PC-9 (cell line): Measurements from ENCODE around the gene RAB11A. TPM values are rescaled to one million over a fixed set of nuclear protein-coding genes. Genes with fewer than 3 reads are reported as not detected.

Source experiments
- BruUV-seq: library from RNA; stranded (reverse); fragments of 400-500 nt; replicated peaks from 2 replicates; lab custom pipeline; 2021; lab: Mats Ljungman, UMichigan
- CTCF ChIA-PET: fragments of 300-600 bp; sonication (Branson Sonifier 250); formaldehyde crosslinking; loops from one replicate; lab custom pipeline; 2022; ENCODE audit warnings: antibody characterized with exemption; lab: Charles Lee
- POLR2A ChIA-PET: fragments of 300-600 bp; sonication (Branson Sonifier 250); formaldehyde crosslinking; loops from one replicate; lab custom pipeline; 2022; ENCODE audit warnings: antibody characterized with exemption; ENCODE audit not compliant: unreplicated experiment; lab: Charles Lee
- DNase-seq, 2 experiments: peaks; one replicate each; pipeline versions ENCODE4 v3.0.0 to v3.0.0-alpha.2; 2015 to 2022; ENCODE audit warnings: mixed read lengths in 1 of 2
- H2AFZ ChIP-seq: fragments of 200-600 bp; sonication (generic); 2 replicates; pipeline ENCODE4 v1.8.1; 2017; ENCODE audit warnings: antibody characterized with exemption
- H3F3A ChIP-seq: fragments of 200-600 bp; sonication (generic); 2 replicates; pipeline ENCODE4 v1.8.1; 2017; ENCODE audit warnings: antibody characterized with exemption, mild to moderate bottlenecking, low read depth; ENCODE audit not compliant: insufficient read depth
- H3K27ac ChIP-seq: fragments of 200-600 bp; sonication (generic); 2 replicates; pipeline ENCODE4 v1.6.1; 2016; ENCODE audit warnings: mixed run types
- H3K27me3 ChIP-seq: fragments of 200-600 bp; sonication (generic); 2 replicates; pipeline ENCODE4 v1.6.1; 2016; ENCODE audit warnings: low read depth, mixed run types; ENCODE audit not compliant: insufficient read depth
- H3K36me3 ChIP-seq: fragments of 200-600 bp; sonication (generic); 2 replicates; pipeline ENCODE4 v1.6.1; 2016; ENCODE audit warnings: low read depth, mixed run types
- H3K4me1 ChIP-seq: fragments of 200-600 bp; sonication (generic); replicated peaks from 2 replicates; pipeline ENCODE4 v1.6.1; 2016; ENCODE audit warnings: mixed run types; ENCODE audit not compliant: insufficient read depth
- H3K4me2 ChIP-seq: fragments of 200-600 bp; sonication (generic); 2 replicates; pipeline ENCODE4 v1.6.1; 2017; ENCODE audit warnings: mixed run types
- H3K4me3 ChIP-seq: fragments of 200-600 bp; sonication (generic); 2 replicates; pipeline ENCODE4 v1.6.1; 2016; ENCODE audit warnings: mixed run types
- H3K79me2 ChIP-seq: fragments of 200-600 bp; sonication (generic); 2 replicates; pipeline ENCODE4 v1.6.1; 2017; ENCODE audit warnings: low read depth, mixed run types
- H3K9me2 ChIP-seq: fragments of 200-600 bp; sonication (generic); 2 replicates; pipeline ENCODE4 v1.8.1; 2017; ENCODE audit warnings: mild to moderate bottlenecking; ENCODE audit not compliant: insufficient read depth
- H3K9me3 ChIP-seq: fragments of 200-600 bp; sonication (generic); 2 replicates; pipeline ENCODE4 v1.8.1; 2016; ENCODE audit warnings: low read depth; ENCODE audit not compliant: insufficient read depth
- H4K20me1 ChIP-seq: fragments of 200-600 bp; sonication (generic); 2 replicates; pipeline ENCODE4 v1.8.1; 2017; ENCODE audit not compliant: insufficient read depth
- CTCF ChIP-seq: fragments of 200-600 bp; sonication (generic); conservative IDR thresholded peaks from 2 replicates; pipeline ENCODE4 v1.6.1; 2017; ENCODE audit warnings: mixed run types, antibody characterized with exemption, mild to moderate bottlenecking, moderate library complexity
- EZH2 ChIP-seq: fragments of 200-600 bp; sonication (generic); IDR thresholded peaks from 2 replicates; pipeline ENCODE4 v1.8.0; 2017; ENCODE audit warnings: antibody characterized with exemption, low read depth
- intact Hi-C: fragments of 100-400 bp; cut with micrococcal nuclease; formaldehyde crosslinking; loops from one replicate; pipeline ENCODE4 v1.10.0; 2022; ENCODE audit not compliant: unreplicated experiment
- total RNA-seq: library from RNA; stranded (reverse); gene quantifications from 2 replicates; pipeline ENCODE4 v1.2.3, GENCODE V29; 2021

Gene RAB11A
- total RNA-seq, 1 experiment from 2014 or later = 233 TPM

GRCh38 chr15:65904301-65904700 lies 35.0 kb downstream of the RAB11A start:
- Histone ChIP-seq H3K27ac (no peak overlapping the region), H3F3A (peaks cover 52% of the 10 kb centered on the region), H4K20me1 (no peaks in the 10 kb centered on the region), H3K4me2 (no peak overlapping the region), H3K9me2 (no peaks in the 10 kb centered on the region), H3K9me3 (no peaks in the 10 kb centered on the region), H3K4me3 (no peak overlapping the region), H2AFZ (no peak overlapping the region), H3K36me3 (0 out of 2 replicates have a peak, but pooled peaks cover 9% of the 10 kb centered on the region), H3K79me2 (peaks cover 3% of the 10 kb centered on the region; the same call in 1 of the 2 replicates), H3K4me1 (peaks cover 62% of the 10 kb centered on the region), H3K27me3 (no peaks in the 10 kb centered on the region)
- ChIA-PET POLR2A (no interaction called here), CTCF (interaction anchor here (0.5 kb wide), 1 partner anchor 35 kb away, joined by 9 read pairs; no protein-coding TSS in a partner anchor)
- no TSS peak for BruUV-seq
- DNase-seq = no peak
- intact Hi-C loops = loop anchor here (5.0 to 10.0 kb wide), 2 partner anchors 388 to 600 kb away; partner anchors contain the start of genes DIS3L, RPL4 and ZWILCH
- TF ChIP-seq CTCF = no peak
- TF ChIP-seq EZH2 = no peak

- Histone ChIP-seq H3F3A (peaks cover 40% of the 10 kb centered on the region), H3K27me3 (no peaks in the 10 kb centered on the region), H3K4me2 (peak overlapping the region; percentile 58), H3K79me2 (peaks cover 3% of the 10 kb centered on the region; the same call in 1 of the 2 replicates), H3K36me3 (0 out of 2 replicates have a peak, but pooled peaks cover 9% of the 10 kb centered on the region), H3K9me3 (no peaks in the 10 kb centered on the region), H3K4me3 (no peak overlapping the region), H2AFZ (no peak overlapping the region), H3K27ac (peak overlapping the region; percentile 78), H4K20me1 (no peaks in the 10 kb centered on the region), H3K4me1 (peaks cover 58% of the 10 kb centered on the region), H3K9me2 (no peaks in the 10 kb centered on the region)
- TF ChIP-seq EZH2 (no peak), CTCF (no peak)
- intact Hi-C loops = loop anchor here (1.0 to 10.0 kb wide), 2 partner anchors 36 to 598 kb away; partner anchors contain the start of genes RPL4 and ZWILCH
- ChIA-PET CTCF (no interaction called here), POLR2A (interaction anchor here (0.6 to 0.7 kb wide), 2 partner anchors 37 to 591 kb away, joined by 3 to 5 read pairs; partner anchors contain the start of genes RAB11A and SNAPC5)
- peak; percentile 58 to 89 for DNase-seq
- BruUV-seq = no TSS peak
Measured at GRCh38 chr15:65906396-65906795, 37.1 kb downstream of the RAB11A start.

GRCh38 chr15:65907661-65908060 lies 38.4 kb downstream of the RAB11A start:
- no TSS peak for BruUV-seq
- H3K36me3 ChIP-seq = 0 out of 2 replicates have a peak, but pooled peaks cover 9% of the 10 kb centered on the region
- H3K79me2 ChIP-seq = peaks cover 3% of the 10 kb centered on the region; the same call in 1 of the 2 replicates
- ChIA-PET POLR2A (no interaction called here), CTCF (no interaction called here)
- H3K4me3 ChIP-seq = no peak overlapping the region
- no peaks in the 10 kb centered on the region for H3K27me3 ChIP-seq
- no peaks in the 10 kb centered on the region for H3K9me2 ChIP-seq
- TF ChIP-seq EZH2 = no peak
- no peak for TF ChIP-seq CTCF
- DNase-seq = no peak
- H3K4me1 ChIP-seq = peaks cover 45% of the 10 kb centered on the region
- no peaks in the 10 kb centered on the region for H4K20me1 ChIP-seq
- H3K9me3 ChIP-seq = no peaks in the 10 kb centered on the region
- H3F3A ChIP-seq = peaks cover 30% of the 10 kb centered on the region; the same call in 1 of the 2 replicates
- no peak overlapping the region for H3K4me2 ChIP-seq
- peak overlapping the region; percentile 78; the same call in 1 of the 2 replicates for H3K27ac ChIP-seq
- no peak overlapping the region for H2AFZ ChIP-seq
- intact Hi-C loops = loop anchor here (10.0 kb wide), 1 partner anchor 597 kb away; the partner anchor contains the start of genes RPL4 and ZWILCH
